Neural cell (in vitro differentiated cells): Measurements from ENCODE around the gene FXN. TPM values are rescaled to one million over a fixed set of nuclear protein-coding genes. Genes with fewer than 3 reads are reported as not detected.
A peak's percentile ranks its signal among the peaks of the same experiment; 100 is the strongest.
"Not testable (repeated sequence)": the region's sequence is repeated elsewhere in the genome, so short reads cannot be mapped to it uniquely, and the experiment has no call there.

Experiments
- H2AFZ ChIP-seq: fragments of 200-600, 300-800 bp; sonication (generic), shearing (Covaris generic); 2 replicates; pipeline ENCODE4 v1.6.0; 2014; ENCODE audit warnings: low read depth, mild to moderate bottlenecking, antibody characterized with exemption, low read length, moderate library complexity
- H3F3A ChIP-seq: fragments of 200-600 bp; shearing (Covaris generic); 2 replicates; pipeline ENCODE4 v1.6.1; 2016; ENCODE audit warnings: mild to moderate bottlenecking, moderate library complexity, mixed read lengths, antibody characterized with exemption, low read length; ENCODE audit not compliant: insufficient read depth, poor library complexity, severe bottlenecking
- H3K27ac ChIP-seq: fragments of 200-600, 300-800 bp; sonication (generic), shearing (Covaris generic); 2 replicates; pipeline ENCODE4 v1.5.1; 2014; ENCODE audit warnings: mild to moderate bottlenecking, low read length, moderate library complexity
- H3K27me3 ChIP-seq: fragments of 300-800, 200-600 bp; sonication (generic), shearing (Covaris generic); 2 replicates; pipeline ENCODE4 v1.6.0; 2014; ENCODE audit warnings: mild to moderate bottlenecking, low read depth, low read length, moderate library complexity; ENCODE audit not compliant: insufficient read depth
- H3K36me3 ChIP-seq: fragments of 300-800, 200-600 bp; sonication (generic), shearing (Covaris generic); 2 replicates; pipeline ENCODE4 v1.5.1; 2014; ENCODE audit warnings: mild to moderate bottlenecking, antibody characterized with exemption, low read length, moderate library complexity; ENCODE audit not compliant: insufficient read depth
- H3K4me2 ChIP-seq: fragments of 300-800, 200-600 bp; sonication (generic), shearing (Covaris generic); 2 replicates; pipeline ENCODE4 v1.6.0; 2014; ENCODE audit warnings: mild to moderate bottlenecking, low read length
- H3K4me3 ChIP-seq: fragments of 300-800, 200-600 bp; sonication (generic), shearing (Covaris generic); 2 replicates; pipeline ENCODE4 v1.5.1; 2014; ENCODE audit warnings: mild to moderate bottlenecking, low read length, moderate library complexity
- H3K79me2 ChIP-seq: fragments of 200-600 bp; shearing (Covaris generic); replicated peaks from 2 replicates; pipeline ENCODE4 v1.6.0; 2014; ENCODE audit warnings: mild to moderate bottlenecking, low read length, moderate library complexity; ENCODE audit not compliant: insufficient read depth
- H3K9ac ChIP-seq: fragments of 300-800, 200-600 bp; sonication (generic), shearing (Covaris generic); 2 replicates; pipeline ENCODE4 v1.6.1; 2016; ENCODE audit warnings: mild to moderate bottlenecking, low read length, mixed read lengths
- H3K9me2 ChIP-seq: fragments of 200-600 bp; shearing (Covaris generic); 2 replicates; pipeline ENCODE4 v1.6.1; 2016; ENCODE audit warnings: mild to moderate bottlenecking, low read length, mixed read lengths; ENCODE audit not compliant: insufficient read depth
- H3K9me3 ChIP-seq: fragments of 200-600, 300-800 bp; sonication (generic), shearing (Covaris generic); 2 replicates; pipeline ENCODE4 v1.6.1; 2016; ENCODE audit warnings: mild to moderate bottlenecking, mixed run types, low read length, moderate library complexity, mixed read lengths
- H4K20me1 ChIP-seq: fragments of 200-600 bp; shearing (Covaris generic); 2 replicates; pipeline ENCODE4 v1.6.1; 2016; ENCODE audit warnings: mild to moderate bottlenecking, mixed run types; ENCODE audit not compliant: insufficient read depth
- CTCF ChIP-seq: fragments of 450-650 bp; IDR thresholded peaks from 2 replicates; pipeline ENCODE4 v1.5.1; 2014; ENCODE audit warnings: antibody characterized with exemption, mild to moderate bottlenecking, moderate library complexity; ENCODE audit not compliant: poor library complexity, severe bottlenecking
- EP300 ChIP-seq: fragments of 450-650 bp; conservative IDR thresholded peaks from 2 replicates; pipeline ENCODE4 v1.6.1; 2014; ENCODE audit warnings: antibody characterized with exemption, mild to moderate bottlenecking, moderate library complexity; ENCODE audit not compliant: poor library complexity, severe bottlenecking
- EZH2 ChIP-seq: fragments of 200-600, 300-800 bp; shearing (Covaris generic), sonication (generic); IDR thresholded peaks from 2 replicates; pipeline ENCODE4 v1.6.1; 2014; ENCODE audit warnings: antibody characterized with exemption, low read length, borderline replicate concordance, mild to moderate bottlenecking; ENCODE audit not compliant: insufficient read depth, poor library complexity, severe bottlenecking
- MXI1 ChIP-seq: fragments of 450-650 bp; conservative IDR thresholded peaks from 2 replicates; pipeline ENCODE4 v1.6.1; 2014; ENCODE audit warnings: antibody characterized with exemption, mild to moderate bottlenecking; ENCODE audit not compliant: poor library complexity, severe bottlenecking
- POLR2AphosphoS5 ChIP-seq: IDR thresholded peaks from 2 replicates; pipeline ENCODE4 v1.6.1; 2012
- RAD21 ChIP-seq: fragments of 450-650 bp; conservative IDR thresholded peaks from 2 replicates; pipeline ENCODE4 v1.6.1; 2014; ENCODE audit warnings: antibody characterized with exemption, mild to moderate bottlenecking, moderate library complexity
- REST ChIP-seq: IDR thresholded peaks from 2 replicates; pipeline ENCODE4 v1.6.1; 2012; ENCODE audit warnings: borderline replicate concordance
- SMC3 ChIP-seq: fragments of 450-650 bp; conservative IDR thresholded peaks from 2 replicates; pipeline ENCODE4 v1.6.1; 2014; ENCODE audit warnings: antibody characterized with exemption, mild to moderate bottlenecking, moderate library complexity; ENCODE audit not compliant: poor library complexity
- TAF1 ChIP-seq: IDR thresholded peaks from 2 replicates; pipeline ENCODE4 v1.6.1; 2012; ENCODE audit warnings: low read depth
- polyA minus RNA-seq: library from RNA; depleted of rRNA, polyadenylated mRNA; stranded (reverse); fragments of >200 nt; gene quantifications from 2 replicates; pipeline ENCODE4 v1.2.3, GENCODE V29; 2014
- polyA plus RNA-seq: library from polyadenylated mRNA; depleted of rRNA; stranded (reverse); fragments of >200 nt; gene quantifications from 2 replicates; pipeline ENCODE4 v1.2.3, GENCODE V29; 2014

FXN gene
- 3.5 and 7.3 TPM in 2 replicates for polyA plus RNA-seq
- polyA minus RNA-seq, result 3.4 and 3.7 TPM in 2 replicates

DNA sequence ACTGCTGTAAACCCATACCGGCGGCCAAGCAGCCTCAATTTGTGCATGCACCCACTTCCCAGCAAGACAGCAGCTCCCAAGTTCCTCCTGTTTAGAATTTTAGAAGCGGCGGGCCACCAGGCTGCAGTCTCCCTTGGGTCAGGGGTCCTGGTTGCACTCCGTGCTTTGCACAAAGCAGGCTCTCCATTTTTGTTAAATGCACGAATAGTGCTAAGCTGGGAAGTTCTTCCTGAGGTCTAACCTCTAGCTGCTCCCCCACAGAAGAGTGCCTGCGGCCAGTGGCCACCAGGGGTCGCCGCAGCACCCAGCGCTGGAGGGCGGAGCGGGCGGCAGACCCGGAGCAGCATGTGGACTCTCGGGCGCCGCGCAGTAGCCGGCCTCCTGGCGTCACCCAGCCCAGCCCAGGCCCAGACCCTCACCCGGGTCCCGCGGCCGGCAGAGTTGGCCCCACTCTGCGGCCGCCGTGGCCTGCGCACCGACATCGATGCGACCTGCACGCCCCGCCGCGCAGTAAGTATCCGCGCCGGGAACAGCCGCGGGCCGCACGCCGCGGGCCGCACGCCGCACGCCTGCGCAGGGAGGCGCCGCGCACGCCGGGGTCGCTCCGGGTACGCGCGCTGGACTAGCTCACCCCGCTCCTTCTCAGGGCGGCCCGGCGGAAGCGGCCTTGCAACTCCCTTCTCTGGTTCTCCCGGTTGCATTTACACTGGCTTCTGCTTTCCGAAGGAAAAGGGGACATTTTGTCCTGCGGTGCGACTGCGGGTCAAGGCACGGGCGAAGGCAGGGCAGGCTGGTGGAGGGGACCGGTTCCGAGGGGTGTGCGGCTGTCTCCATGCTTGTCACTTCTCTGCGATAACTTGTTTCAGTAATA lies at the start of gene FXN:
Gene FXN, plus strand, starts transcription at position 315 of the 871 bp plus-strand sequence. Its CDS starts 31 bp downstream, at position 346.
- peak within 1 kb of the TSS; percentile 88 for H3K4me2 ChIP-seq
- H4K20me1 ChIP-seq, result no peaks in the 10 kb centered on the region
- H3K9ac ChIP-seq, result peak within 1 kb of the TSS; percentile 65
- no peaks in the 10 kb centered on the region for H3K9me3 ChIP-seq
- H2AFZ ChIP-seq, result peak within 1 kb of the TSS; percentile 42
- H3K79me2 ChIP-seq, result no peaks in the 10 kb centered on the region
- no peaks in the 10 kb centered on the region for H3K27me3 ChIP-seq
- H3F3A ChIP-seq, result no peaks in the 10 kb centered on the region
- no peaks in the 10 kb centered on the region for H3K9me2 ChIP-seq
- no peak within 1 kb of the TSS for H3K27ac ChIP-seq
- TF ChIP-seq SMC3 (peak; percentile 90), EP300 (peak; percentile 63), EZH2 (no peak), REST (peak; percentile 45), RAD21 (peak; percentile 79), TAF1 (no peak), POLR2AphosphoS5 (peak; percentile 59), MXI1 (peak; percentile 97), CTCF (peak; percentile 98)
- no peaks in the 10 kb centered on the region for H3K36me3 ChIP-seq
- peak within 1 kb of the TSS; percentile 76 for H3K4me3 ChIP-seq

DNA sequence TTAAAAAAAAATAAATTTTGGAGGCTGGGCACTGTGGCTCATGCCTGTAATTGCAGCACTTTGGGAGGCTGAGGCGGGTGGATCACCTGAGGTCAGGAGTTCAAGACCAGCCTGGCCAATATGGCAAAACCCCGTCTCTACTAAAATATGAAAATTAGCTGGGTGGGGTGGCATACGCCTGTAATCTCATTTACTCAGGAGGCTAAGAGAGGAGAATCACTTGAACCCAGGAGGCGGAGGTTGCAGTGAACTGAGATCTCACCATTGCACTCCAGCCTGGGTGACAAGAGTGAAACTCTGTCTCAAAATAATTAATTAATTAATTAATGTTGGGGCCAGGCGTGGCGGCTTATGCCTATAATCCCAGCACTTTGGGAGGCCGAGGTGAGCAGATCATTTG lies 48.6 kb upstream of the FXN start:
- H3K4me2 ChIP-seq, H2AFZ ChIP-seq, H3K9me2 ChIP-seq, H3K9ac ChIP-seq, H3K9me3 ChIP-seq, H3K36me3 ChIP-seq, H4K20me1 ChIP-seq, H3K27ac ChIP-seq, H3K4me3 ChIP-seq, H3F3A ChIP-seq, H3K27me3 ChIP-seq, H3K79me2 ChIP-seq: not testable (repeated sequence)
